IMR-90 (cell line): ENCODE results near the gene TRO. TPM values are rescaled to one million over a fixed set of nuclear protein-coding genes. Genes with fewer than 3 reads are reported as not detected.

Source experiments
- ATAC-seq: fragments of 200-7000 bp; cut with Tn5 transposase; 2 replicates; pipeline ENCODE4 v1.9.1; 2020; ENCODE audit warnings: low read depth, mild to moderate bottlenecking, moderate library complexity
- BruUV-seq: library from RNA; stranded (reverse); fragments of 400-500 nt; replicated peaks from 2 replicates; lab custom pipeline; 2021; lab: Mats Ljungman, UMichigan
- CTCF ChIA-PET: fragments of 300-600 bp; formaldehyde crosslinking; extraction: SDS; loops from one replicate; lab custom pipeline; 2021; ENCODE audit warnings: antibody characterized with exemption; lab: Yijun Ruan, JAX
- POLR2A ChIA-PET: fragments of 300-600 bp; sonication (Branson Sonifier 250); formaldehyde crosslinking; loops from one replicate; lab custom pipeline; 2022; ENCODE audit warnings: antibody characterized with exemption; ENCODE audit not compliant: unreplicated experiment; lab: Charles Lee
- DNase-seq: peaks from one replicate; pipeline ENCODE4 v3.0.0; 2013
- H2AFZ ChIP-seq: replicated peaks from 2 replicates; pipeline ENCODE3; 2013; ENCODE audit warnings: low read length, mild to moderate bottlenecking; ENCODE audit not compliant: poor library complexity
- H2AK5ac ChIP-seq: 2 replicates; pipeline ENCODE4 v1.6.1; 2013; ENCODE audit warnings: low read depth, low read length, inconsistent platforms
- H2AK9ac ChIP-seq: replicated peaks from 2 replicates; pipeline ENCODE3; 2013; ENCODE audit warnings: mild to moderate bottlenecking, low read depth, low read length, moderate library complexity; ENCODE audit not compliant: poor library complexity
- H2BK120ac ChIP-seq: 2 replicates; pipeline ENCODE4 v1.6.1; 2013; ENCODE audit warnings: low read depth, low read length, inconsistent platforms
- H2BK15ac ChIP-seq: 3 replicates; pipeline ENCODE4 v1.6.1; 2013; ENCODE audit warnings: low read depth, low read length, inconsistent platforms
- H2BK20ac ChIP-seq: 2 replicates; pipeline ENCODE4 v1.6.1; 2013; ENCODE audit warnings: low read depth, mild to moderate bottlenecking, inconsistent platforms, low read length, moderate library complexity
- H2BK5ac ChIP-seq: 2 replicates; pipeline ENCODE4 v1.6.1; 2013; ENCODE audit warnings: mild to moderate bottlenecking, low read depth, low read length, inconsistent platforms; ENCODE audit not compliant: poor library complexity, severe bottlenecking
- H3K14ac ChIP-seq: replicated peaks from 2 replicates; pipeline ENCODE4 v1.6.1; 2013; ENCODE audit warnings: low read depth, low read length, inconsistent platforms
- H3K18ac ChIP-seq: 2 replicates; pipeline ENCODE4 v1.6.1; 2013; ENCODE audit warnings: low read depth, low read length, control low read depth
- H3K23ac ChIP-seq: 2 replicates; pipeline ENCODE4 v1.6.1; 2013; ENCODE audit warnings: low read depth, low read length, inconsistent platforms
- H3K27ac ChIP-seq: 2 replicates; pipeline ENCODE4 v1.5.1; 2013; ENCODE audit warnings: mild to moderate bottlenecking, control low read depth, low read length; ENCODE audit not compliant: insufficient read depth
- H3K27me3 ChIP-seq: 2 replicates; pipeline ENCODE4 v1.6.1; 2013; ENCODE audit warnings: low read length; ENCODE audit not compliant: control insufficient read depth, insufficient read depth
- H3K36me3 ChIP-seq: 2 replicates; pipeline ENCODE4 v1.6.1; 2013; ENCODE audit warnings: low read length, mixed read lengths; ENCODE audit not compliant: control insufficient read depth, insufficient read depth
- H3K4ac ChIP-seq: 2 replicates; pipeline ENCODE4 v1.6.1; 2013; ENCODE audit warnings: low read depth, low read length, inconsistent platforms
- H3K4me1 ChIP-seq: 2 replicates; pipeline ENCODE4 v1.6.1; 2013; ENCODE audit warnings: low read length, mixed read lengths; ENCODE audit not compliant: control insufficient read depth, insufficient read depth
- H3K4me2 ChIP-seq: 2 replicates; pipeline ENCODE4 v1.6.1; 2013; ENCODE audit warnings: low read depth, mild to moderate bottlenecking, control low read depth, low read length, moderate library complexity
- H3K4me3 ChIP-seq: 2 replicates; pipeline ENCODE4 v1.5.1; 2013; ENCODE audit warnings: low read depth, mild to moderate bottlenecking, control low read depth, low read length, moderate library complexity; ENCODE audit not compliant: insufficient read depth
- H3K56ac ChIP-seq: 2 replicates; pipeline ENCODE4 v1.6.1; 2013; ENCODE audit warnings: low read length, inconsistent platforms; ENCODE audit not compliant: insufficient read depth; ENCODE audit errors: extremely low read depth
- H3K79me1 ChIP-seq, 2 experiments: 2 replicates each; pipeline ENCODE4 v1.6.1; 2013; ENCODE audit warnings: low read length in 2 of 2, inconsistent platforms in 1 of 2, low read depth in 1 of 2
- H3K9ac ChIP-seq: 2 replicates; pipeline ENCODE4 v1.6.1; 2013; ENCODE audit warnings: low read depth, low read length, control low read depth
- H3K9me1 ChIP-seq: 2 replicates; pipeline ENCODE4 v1.6.1; 2013; ENCODE audit warnings: low read length, inconsistent platforms; ENCODE audit not compliant: insufficient read depth
- H3K9me3 ChIP-seq: 2 replicates; pipeline ENCODE4 v1.6.1; 2013; ENCODE audit warnings: low read length; ENCODE audit not compliant: control insufficient read depth, insufficient read depth
- H4K20me1 ChIP-seq: 2 replicates; pipeline ENCODE4 v1.6.1; 2013; ENCODE audit warnings: low read length, inconsistent platforms; ENCODE audit not compliant: insufficient read depth
- H4K5ac ChIP-seq: 2 replicates; pipeline ENCODE4 v1.6.1; 2013; ENCODE audit warnings: mild to moderate bottlenecking, low read depth, low read length, control low read depth
- H4K8ac ChIP-seq, 2 experiments: 2 replicates each; pipeline ENCODE4 v1.6.1; 2013; ENCODE audit warnings: low read depth in 2 of 2, low read length in 2 of 2, control low read depth in 1 of 2, inconsistent platforms in 1 of 2
- H4K91ac ChIP-seq: 2 replicates; pipeline ENCODE4 v1.6.1; 2013; ENCODE audit warnings: low read depth, low read length, inconsistent platforms; ENCODE audit not compliant: insufficient read depth
- BHLHE40 ChIP-seq: fragments of 150-350 bp; IDR thresholded peaks from 2 replicates; pipeline ENCODE4 v1.6.1; 2016; ENCODE audit warnings: mild to moderate bottlenecking, low read depth, low read length
- CEBPB ChIP-seq: IDR thresholded peaks from 2 replicates; pipeline ENCODE4 v1.6.1; 2012; ENCODE audit warnings: low read depth, low read length, improper control_type of control experiment
- CHD1 ChIP-seq: IDR thresholded peaks from 2 replicates; pipeline ENCODE4 v1.6.1; 2012; ENCODE audit warnings: low read depth, low read length, improper control_type of control experiment
- ELK1 ChIP-seq: fragments of 150-350 bp; IDR thresholded peaks from 2 replicates; pipeline ENCODE4 v1.6.1; 2016; ENCODE audit warnings: low read depth, mild to moderate bottlenecking, low read length, moderate library complexity, borderline replicate concordance
- FOS ChIP-seq: fragments of 150-350 bp; IDR thresholded peaks from 2 replicates; pipeline ENCODE4 v1.6.1; 2016; ENCODE audit warnings: low read depth, low read length
- MAFK ChIP-seq: IDR thresholded peaks from 2 replicates; pipeline ENCODE4 v1.6.1; 2012; ENCODE audit warnings: low read depth, low read length, improper control_type of control experiment
- MAZ ChIP-seq: IDR thresholded peaks from 2 replicates; pipeline ENCODE4 v1.6.1; 2012; ENCODE audit warnings: low read depth, mild to moderate bottlenecking, low read length, improper control_type of control experiment, moderate library complexity, borderline replicate concordance
- MXI1 ChIP-seq: IDR thresholded peaks from 2 replicates; pipeline ENCODE4 v1.6.1; 2012; ENCODE audit warnings: low read depth, mild to moderate bottlenecking, low read length, moderate library complexity, borderline replicate concordance
- NFE2L2 ChIP-seq: fragments of 150-350 bp; IDR thresholded peaks from 2 replicates; pipeline ENCODE4 v1.6.1; 2016; ENCODE audit warnings: low read depth, mild to moderate bottlenecking, low read length
- POLR2A ChIP-seq: IDR thresholded peaks from 2 replicates; pipeline ENCODE4 v1.6.1; 2012; ENCODE audit warnings: mild to moderate bottlenecking, low read depth, low read length
- RAD21 ChIP-seq: IDR thresholded peaks from 2 replicates; pipeline ENCODE4 v1.6.1; 2012; ENCODE audit warnings: low read length, improper control_type of control experiment
- RCOR1 ChIP-seq: IDR thresholded peaks from 2 replicates; pipeline ENCODE4 v1.6.1; 2012; ENCODE audit warnings: mild to moderate bottlenecking, low read length, improper control_type of control experiment; ENCODE audit not compliant: insufficient replicate concordance
- RFX5 ChIP-seq: IDR thresholded peaks from 2 replicates; pipeline ENCODE4 v1.8.0; 2012; ENCODE audit warnings: low read depth, mild to moderate bottlenecking, low read length, moderate library complexity
- SMC3 ChIP-seq: fragments of 150-350 bp; IDR thresholded peaks from 2 replicates; pipeline ENCODE4 v1.6.1; 2016; ENCODE audit warnings: low read depth, mild to moderate bottlenecking, antibody characterized with exemption, low read length, moderate library complexity
- dilution Hi-C: fragments of 300-500 bp; cut with HindIII; formaldehyde crosslinking; loops from one replicate; pipeline ENCODE4 v1.14.3; 2018; ENCODE audit warnings: low sequenced_read_pairs; ENCODE audit not compliant: unreplicated experiment
- in situ Hi-C: fragments of 300-500 bp; cut with MboI; formaldehyde crosslinking; loops from 3 replicates; pipeline ENCODE4 v1.14.3; 2019; ENCODE audit warnings: low sequenced_read_pairs, inconsistent platforms, mixed read lengths
- intact Hi-C: fragments of 100-400 bp; cut with micrococcal nuclease; formaldehyde crosslinking; loops from 2 replicates; pipeline ENCODE4 v1.10.0; 2022
- polyA plus RNA-seq, 3 experiments: library from polyadenylated mRNA; depleted of rRNA; stranded (reverse); fragments of >200 nt; gene quantifications; 2 replicates each; pipeline ENCODE4 v1.2.3, GENCODE V29; 2012; ENCODE audit warnings: low replicate concordance in 1 of 3
- total RNA-seq: library from RNA; depleted of rRNA; stranded (reverse); fragments of >200 nt; gene quantifications from 2 replicates; pipeline ENCODE4 v1.2.3, GENCODE V29; 2012
- TF ChIP-seq, protein P1 (sequence below): conservative IDR thresholded peaks from 2 replicates; pipeline ENCODE4 v1.5.1; 2012; ENCODE audit warnings: mild to moderate bottlenecking, low read depth, low read length, improper control_type of control experiment
- TF ChIP-seq, protein P2 (sequence below): fragments of 150-350 bp; IDR thresholded peaks from 2 replicates; pipeline ENCODE4 v1.6.1; 2017; ENCODE audit warnings: mild to moderate bottlenecking, antibody characterized with exemption, low read length, low read depth

TRO gene
- total and polyA plus RNA-seq, 2 of the 4 experiments (the other 2 are of a cell fraction) = 35.1 to 54.2 TPM

DNA sequence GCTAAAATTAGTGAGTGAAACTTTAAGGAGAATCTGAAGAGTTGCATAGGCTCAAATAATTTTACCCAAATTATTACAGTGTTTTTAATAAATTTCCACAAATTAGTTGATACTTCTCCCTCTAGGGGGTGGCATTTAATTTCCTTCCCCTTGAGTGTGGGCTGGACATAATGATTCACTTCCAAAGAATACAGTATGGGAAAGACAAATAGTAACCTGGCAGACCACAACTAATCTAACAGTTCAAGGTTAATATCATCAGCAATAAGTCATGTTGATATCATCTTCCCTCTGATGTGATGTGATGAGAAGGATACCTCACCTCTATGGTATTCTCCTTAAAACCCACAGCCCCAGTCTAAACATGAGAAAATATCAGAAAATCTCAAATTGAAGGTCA is 57.8 kb downstream of the TRO start:
- Histone ChIP-seq H4K8ac (no peak overlapping the region), H3K14ac (no peak overlapping the region), H2BK5ac (no peak overlapping the region), H3K9ac (no peak overlapping the region), H4K20me1 (no peaks in the 10 kb centered on the region), H2BK120ac (no peak overlapping the region), H3K4me1 (no peaks in the 10 kb centered on the region), H3K4me3 (no peak overlapping the region), H3K23ac (no peak overlapping the region), H3K27ac (no peak overlapping the region), H4K91ac (no peak overlapping the region), H2AK5ac (no peak overlapping the region), H3K4me2 (no peak overlapping the region), H2AK9ac (no peak overlapping the region), H3K36me3 (no peaks in the 10 kb centered on the region), H3K27me3 (peaks cover 2% of the 10 kb centered on the region; the same call in 1 of the 2 replicates), H3K79me1 (no peaks in the 10 kb centered on the region), H2AFZ (no peak overlapping the region), H2BK20ac (no peak overlapping the region), H3K9me1 (no peaks in the 10 kb centered on the region), H3K56ac (no peak overlapping the region), H3K18ac (no peak overlapping the region), H3K4ac (no peak overlapping the region), H4K5ac (no peak overlapping the region), H2BK15ac (no peak overlapping the region), H3K9me3 (no peaks in the 10 kb centered on the region)
- in situ Hi-C loops (no loop called here), dilution Hi-C loops (no loop called here), intact Hi-C loops (no loop called here)
- CTCF ChIA-PET = no interaction called here
- ATAC-seq (no peak), DNase-seq (peak; percentile 1)
- POLR2A ChIA-PET = no interaction called here
- BruUV-seq = no TSS peak
- TF ChIP-seq NFE2L2 (no peak), ELK1 (no peak), RAD21 (no peak), MXI1 (no peak), RCOR1 (no peak), POLR2A (no peak), BHLHE40 (no peak), MAFK (no peak), MAZ (no peak), FOS (no peak), CEBPB (no peak), CHD1 (no peak), SMC3 (no peak), RFX5 (no peak)
- TF ChIP-seq, protein P1, sequence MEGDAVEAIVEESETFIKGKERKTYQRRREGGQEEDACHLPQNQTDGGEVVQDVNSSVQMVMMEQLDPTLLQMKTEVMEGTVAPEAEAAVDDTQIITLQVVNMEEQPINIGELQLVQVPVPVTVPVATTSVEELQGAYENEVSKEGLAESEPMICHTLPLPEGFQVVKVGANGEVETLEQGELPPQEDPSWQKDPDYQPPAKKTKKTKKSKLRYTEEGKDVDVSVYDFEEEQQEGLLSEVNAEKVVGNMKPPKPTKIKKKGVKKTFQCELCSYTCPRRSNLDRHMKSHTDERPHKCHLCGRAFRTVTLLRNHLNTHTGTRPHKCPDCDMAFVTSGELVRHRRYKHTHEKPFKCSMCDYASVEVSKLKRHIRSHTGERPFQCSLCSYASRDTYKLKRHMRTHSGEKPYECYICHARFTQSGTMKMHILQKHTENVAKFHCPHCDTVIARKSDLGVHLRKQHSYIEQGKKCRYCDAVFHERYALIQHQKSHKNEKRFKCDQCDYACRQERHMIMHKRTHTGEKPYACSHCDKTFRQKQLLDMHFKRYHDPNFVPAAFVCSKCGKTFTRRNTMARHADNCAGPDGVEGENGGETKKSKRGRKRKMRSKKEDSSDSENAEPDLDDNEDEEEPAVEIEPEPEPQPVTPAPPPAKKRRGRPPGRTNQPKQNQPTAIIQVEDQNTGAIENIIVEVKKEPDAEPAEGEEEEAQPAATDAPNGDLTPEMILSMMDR = no peak
- TF ChIP-seq, protein P2, sequence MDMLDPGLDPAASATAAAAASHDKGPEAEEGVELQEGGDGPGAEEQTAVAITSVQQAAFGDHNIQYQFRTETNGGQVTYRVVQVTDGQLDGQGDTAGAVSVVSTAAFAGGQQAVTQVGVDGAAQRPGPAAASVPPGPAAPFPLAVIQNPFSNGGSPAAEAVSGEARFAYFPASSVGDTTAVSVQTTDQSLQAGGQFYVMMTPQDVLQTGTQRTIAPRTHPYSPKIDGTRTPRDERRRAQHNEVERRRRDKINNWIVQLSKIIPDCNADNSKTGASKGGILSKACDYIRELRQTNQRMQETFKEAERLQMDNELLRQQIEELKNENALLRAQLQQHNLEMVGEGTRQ = no peak
